Lung microvascular endothelial cell (primary cell): ENCODE results near the gene SLC38A3. TPM values are rescaled to one million over a fixed set of nuclear protein-coding genes. Genes with fewer than 3 reads are reported as not detected.
"Not testable (repeated sequence)": the region's sequence is repeated elsewhere in the genome, so short reads cannot be mapped to it uniquely, and the experiment has no call there.

Source experiments
- DNase-seq, 2 donors: peaks; one replicate each; pipeline versions ENCODE4 v3.0.0 to v3.0.0-alpha.2; 2010; ENCODE audit warnings: low read depth in 2 of 2
- total RNA-seq: library from RNA; depleted of rRNA; stranded (reverse); fragments of >200 nt; gene quantifications from 2 replicates; pipeline ENCODE4 v1.2.1, GENCODE V29; 2014

SLC38A3 gene
- total RNA-seq, 1 donor from 2014 or later, result not detected

DNA sequence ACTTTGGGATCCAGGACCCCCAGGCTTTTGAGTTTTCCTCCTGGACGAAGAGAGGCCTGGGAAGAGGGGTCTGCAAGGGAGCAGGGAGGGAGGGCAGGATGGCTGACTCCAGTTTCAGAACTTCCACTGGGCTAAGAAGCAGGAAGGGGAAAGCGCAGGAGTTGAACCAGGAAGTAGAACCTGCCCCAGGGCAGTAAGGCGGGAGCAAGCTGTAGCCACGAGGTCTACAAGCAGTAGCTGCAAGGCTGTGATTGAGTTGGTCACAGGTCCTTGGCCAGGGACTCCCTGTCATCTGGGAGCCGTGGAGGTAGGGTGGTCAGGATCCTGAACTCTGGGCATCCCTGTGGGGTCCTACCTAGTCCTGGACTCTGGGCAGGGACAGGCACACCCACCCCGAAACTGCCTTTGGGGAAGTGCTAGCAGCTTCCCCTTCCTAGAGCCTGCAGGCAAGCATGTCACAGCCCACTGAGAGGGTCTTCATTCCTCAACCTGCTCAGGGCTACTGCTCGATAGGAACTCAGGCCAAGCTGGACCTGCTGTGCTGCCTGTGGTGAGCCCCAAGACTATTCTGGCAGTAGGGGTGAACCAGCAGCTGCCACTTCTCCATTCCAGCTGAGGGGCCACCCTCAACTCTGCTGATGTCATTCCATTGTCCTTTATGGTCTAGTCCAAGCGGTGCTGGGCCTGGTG lies 25.2 kb downstream of the SLC38A3 start:
- DNase-seq, result no peak

DNA sequence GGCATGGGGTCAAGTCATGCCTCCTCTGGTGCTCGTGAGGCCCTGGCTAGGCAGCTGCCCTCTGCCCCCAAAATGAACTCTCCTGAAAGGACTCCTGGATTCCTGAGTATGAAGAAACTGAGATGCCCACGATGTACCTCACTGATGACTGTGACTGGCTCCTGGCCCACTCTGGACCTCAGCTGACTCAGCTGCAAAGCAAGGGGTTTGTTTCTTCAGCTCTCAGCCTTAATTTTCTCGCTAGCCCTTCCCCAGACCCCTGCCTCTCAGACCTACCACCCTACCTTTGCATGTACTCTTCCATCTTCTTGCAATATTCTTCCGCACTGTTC lies 25.7 kb downstream of the SLC38A3 start:
- no peak for DNase-seq

DNA sequence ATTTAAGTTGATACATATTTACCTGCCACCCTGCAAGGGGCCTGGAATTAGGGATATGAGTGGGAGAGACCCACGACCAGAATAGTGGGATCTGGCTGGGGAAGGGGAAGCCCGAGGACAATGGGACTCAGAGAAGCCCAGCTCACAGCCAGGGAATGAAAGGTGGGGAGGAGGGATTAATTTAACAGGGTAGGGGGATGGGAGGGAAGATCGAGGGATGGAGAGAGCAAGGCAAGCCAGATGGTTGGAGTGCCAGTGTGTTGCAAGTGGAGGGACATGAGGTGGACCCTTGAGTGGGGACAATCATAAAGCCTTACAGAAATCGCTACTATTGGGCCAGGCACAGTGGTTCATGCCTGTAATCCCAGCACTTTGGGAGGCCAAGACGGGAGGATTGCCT lies 26.5 kb downstream of the SLC38A3 start:
- no peak for DNase-seq

GRCh38 chr3:50232303-50232702 lies 27.2 kb downstream of the SLC38A3 start:
- no peak for DNase-seq

DNA sequence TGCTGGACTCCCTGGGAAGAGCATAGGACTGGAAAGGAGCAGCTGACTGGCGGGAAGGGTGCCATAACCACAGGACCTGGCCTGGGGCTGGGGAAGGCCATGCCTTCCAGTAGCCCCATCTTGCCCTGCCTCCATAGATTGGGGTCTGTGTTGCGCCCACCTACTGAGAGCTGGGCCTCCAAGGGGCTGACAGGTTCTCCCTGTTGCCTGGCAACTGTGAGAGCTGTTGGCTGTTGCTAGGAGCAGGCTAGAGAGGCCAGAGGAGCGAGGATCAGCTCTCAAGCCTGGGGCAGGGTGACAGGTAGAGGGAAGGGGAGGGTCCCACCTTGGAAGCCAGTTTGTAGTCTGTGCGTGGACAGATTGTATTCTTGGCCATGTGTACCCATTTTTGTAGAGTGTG lies 28.1 kb downstream of the SLC38A3 start:
- DNase-seq, result no peak

- DNase-seq, result peak; percentile 99
These were observed 30.8 kb downstream of the SLC38A3 start, which contains the start of gene GNAI2 for GRCh38 chr3:50235716-50236483. Gene GNAI2, plus strand, starts transcription at chr3:50236204. Its CDS starts 132 bp downstream, at chr3:50236336.

GRCh38 chr3:50236484-50237132 lies 31.5 kb downstream of the SLC38A3 start:
- DNase-seq, result no peak

- peak in 1 of 2 donors; percentile 59 for DNase-seq
These were observed 32.1 kb downstream of the SLC38A3 start for GRCh38 chr3:50237133-50237651.

GRCh38 chr3:50237754-50238548 lies 32.9 kb downstream of the SLC38A3 start:
- peak; percentile 75 to 85 for DNase-seq

DNA sequence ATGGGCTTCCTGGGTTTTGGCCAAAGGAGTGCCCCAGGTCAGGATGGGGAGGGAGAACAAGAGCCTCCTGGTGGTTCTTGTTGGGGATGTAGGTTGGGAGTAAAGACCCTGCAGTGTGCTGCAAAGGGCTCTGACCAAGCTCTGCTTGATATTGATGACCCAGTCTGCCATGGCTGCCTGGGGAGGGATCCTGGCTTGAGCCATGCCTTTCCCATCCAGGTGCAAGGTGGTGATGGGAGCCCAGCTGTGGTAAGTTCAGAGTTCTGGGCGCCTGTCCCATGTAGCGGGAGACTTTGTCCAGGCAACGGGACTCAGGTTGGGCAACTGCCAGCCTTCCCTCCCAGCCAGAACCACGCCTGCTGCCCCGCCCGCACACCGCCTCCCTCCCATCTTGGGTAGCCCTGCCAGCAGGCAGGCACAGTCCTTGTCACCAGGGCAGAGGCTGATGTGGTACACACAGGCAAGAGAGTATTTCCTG lies 33.5 kb downstream of the SLC38A3 start:
- DNase-seq, result peak in 1 of 2 donors; percentile 64

DNA sequence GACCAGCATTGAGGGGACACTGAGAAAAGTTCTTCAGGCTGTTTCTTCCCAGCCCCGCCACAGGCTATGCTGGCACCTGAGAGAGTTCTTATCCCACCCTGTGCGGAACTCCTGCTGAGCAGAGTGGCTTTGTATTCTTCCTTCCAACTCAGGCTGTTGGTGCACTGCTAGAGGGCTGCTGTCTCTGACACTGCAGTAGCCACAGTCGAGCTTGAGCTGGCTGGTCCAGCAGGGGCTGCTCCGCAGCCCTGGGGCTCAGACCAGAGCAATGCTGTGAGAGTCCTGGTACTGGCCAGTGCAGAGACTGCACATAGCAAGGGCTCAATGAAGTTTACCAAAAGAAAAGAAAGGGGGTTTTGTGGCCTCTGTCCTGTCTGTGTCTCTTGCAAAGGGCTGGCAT lies 34.6 kb downstream of the SLC38A3 start:
- no peak for DNase-seq

GRCh38 chr3:50241163-50241562 lies 36.1 kb downstream of the SLC38A3 start:
- DNase-seq, result no peak

DNA sequence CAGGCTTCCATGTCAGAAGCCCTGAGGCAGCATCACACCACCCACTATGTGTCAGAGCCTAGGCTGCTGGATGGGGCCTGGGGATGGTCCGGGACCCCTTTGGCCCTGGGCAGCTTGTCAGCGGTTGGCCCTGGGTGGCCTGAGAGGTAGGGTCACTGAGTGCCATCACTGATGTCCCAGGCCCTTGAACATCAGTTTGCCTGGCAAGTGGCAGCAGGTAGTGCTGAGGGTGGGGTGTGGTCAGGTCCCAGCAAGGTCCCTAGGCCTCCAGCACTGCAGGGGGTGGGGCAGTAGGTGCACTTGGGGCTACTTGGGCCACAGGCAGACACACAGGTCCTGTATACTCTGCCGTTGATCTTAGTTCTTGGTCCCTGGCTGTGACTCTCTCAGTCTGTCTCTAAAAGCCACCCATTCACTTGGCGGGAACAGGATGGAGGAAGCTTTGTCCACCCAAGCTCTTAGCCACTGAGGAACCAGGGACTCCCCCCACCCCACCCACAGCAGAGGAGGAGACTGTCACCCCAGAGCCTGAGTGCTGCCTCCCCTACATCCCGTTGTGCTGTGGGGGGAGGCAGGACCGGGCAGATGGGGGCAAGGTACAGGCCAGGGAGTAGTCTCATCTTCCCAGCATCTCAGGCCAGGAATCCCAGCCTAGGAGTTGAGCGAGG lies 36.8 kb downstream of the SLC38A3 start:
- no peak for DNase-seq

DNA sequence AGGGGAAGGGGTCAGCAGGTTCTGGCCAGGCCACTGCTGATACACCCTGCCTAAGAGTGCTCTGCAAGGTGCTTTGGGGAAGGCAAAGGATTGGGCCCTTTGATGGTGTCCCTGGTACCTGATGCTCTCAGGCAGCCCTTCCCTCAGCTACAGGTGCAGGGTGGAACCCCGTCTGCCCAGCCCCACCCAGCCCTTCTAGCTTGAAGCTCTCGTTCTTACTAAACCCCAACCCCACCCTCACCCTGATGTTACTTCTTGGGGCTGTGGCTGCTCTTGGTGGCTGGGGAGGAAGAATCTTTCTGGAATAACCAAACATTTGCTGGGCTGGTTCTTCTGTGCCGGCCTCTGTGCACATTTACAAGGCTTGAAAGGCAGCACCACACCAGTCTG lies 37.3 kb downstream of the SLC38A3 start:
- DNase-seq, result no peak

- DNase-seq, result peak; percentile 89 to 96
These were observed 37.9 kb downstream of the SLC38A3 start for GRCh38 chr3:50242851-50243542.

- no peak for DNase-seq
These were observed 38.4 kb downstream of the SLC38A3 start for GRCh38 chr3:50243543-50243895.

DNA sequence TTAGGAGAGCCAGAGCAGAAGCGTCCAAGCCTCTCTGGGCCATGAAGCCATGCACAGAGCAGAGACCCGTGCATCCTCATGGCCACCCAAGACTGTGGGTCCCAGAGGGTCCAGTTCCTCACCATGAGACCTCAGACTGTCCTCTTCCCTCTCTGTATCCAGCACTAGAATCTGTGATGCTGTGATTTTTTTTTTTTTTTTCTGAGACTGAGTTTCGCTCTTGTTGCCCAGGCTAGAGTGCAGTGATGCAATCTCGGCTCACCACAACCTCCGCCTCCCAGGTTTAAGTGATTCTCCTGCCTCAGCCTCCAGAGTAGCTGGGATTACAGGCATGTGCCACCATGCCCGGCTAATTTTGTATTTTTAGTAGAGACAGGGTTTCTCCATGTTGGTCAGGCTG lies 39.7 kb downstream of the SLC38A3 start:
- not testable (repeated sequence) for DNase-seq

DNA sequence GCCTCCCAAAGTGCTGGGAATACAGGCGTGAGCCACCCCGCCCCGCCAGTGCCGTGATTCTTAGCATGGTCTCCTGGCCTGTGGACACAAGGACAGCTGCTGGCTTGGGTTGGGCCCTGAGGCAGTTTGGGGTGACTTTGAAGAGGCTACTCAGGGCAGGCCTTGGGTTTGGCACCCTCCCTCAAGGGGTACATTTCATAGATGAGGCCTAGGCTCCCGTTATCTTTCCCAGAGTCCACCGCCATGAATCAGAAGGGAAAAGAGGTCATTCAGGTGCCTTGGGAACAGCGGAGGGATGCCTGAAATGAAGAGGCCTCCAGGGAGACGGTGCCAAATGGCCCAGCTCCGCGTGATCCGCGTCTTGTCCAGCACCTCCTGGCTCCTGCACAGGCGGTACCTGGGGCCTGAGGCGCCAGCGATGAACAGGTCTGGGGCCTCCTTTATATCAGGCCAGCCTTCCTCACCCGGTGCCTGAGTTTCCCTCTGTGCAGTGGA lies 40.2 kb downstream of the SLC38A3 start:
- peak in 1 of 2 donors; percentile 39 for DNase-seq

DNA sequence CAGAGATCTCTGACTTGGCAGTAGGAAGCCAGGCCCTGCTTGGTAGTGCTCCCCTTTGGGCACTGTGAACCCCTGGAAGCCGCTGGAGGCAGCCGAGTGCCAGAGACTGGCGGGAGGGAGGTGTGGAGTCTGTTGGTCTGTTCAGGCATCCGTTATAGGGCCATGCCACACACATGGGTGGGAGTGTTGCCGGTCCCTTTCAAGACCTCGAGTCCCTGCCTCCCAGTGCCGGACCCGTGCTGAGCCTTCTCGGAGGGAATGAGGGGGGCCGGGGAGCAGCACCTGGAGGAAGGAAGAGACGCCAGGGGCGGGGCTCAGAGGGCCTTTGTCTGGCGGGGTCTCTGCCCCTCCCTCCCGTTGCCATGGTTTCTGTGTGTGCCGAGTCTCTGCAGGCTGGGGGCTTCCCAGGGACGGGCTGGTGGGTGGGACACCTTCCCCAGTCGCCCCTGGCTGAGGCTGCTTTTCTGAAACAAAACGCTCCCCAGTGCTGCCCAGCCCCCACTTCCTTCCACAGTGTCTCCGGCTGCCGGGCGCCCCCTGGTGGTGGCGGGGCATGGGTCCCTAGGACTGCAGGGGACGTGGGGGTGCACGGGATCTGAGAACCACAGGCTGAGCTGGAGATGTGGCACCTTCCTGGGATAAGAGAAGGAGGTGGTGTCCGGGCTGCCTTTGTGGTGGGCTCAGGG lies 40.9 kb downstream of the SLC38A3 start:
- peak; percentile 90 to 91 for DNase-seq
